Keratinocyte (primary cell): ENCODE data around the gene JPT2. TPM values are rescaled to one million over a fixed set of nuclear protein-coding genes. Genes with fewer than 3 reads are reported as not detected.

Experiments used
- DNase-seq: peaks from one replicate; pipeline ENCODE4 v3.0.0-alpha.2; 2011; ENCODE audit warnings: low read depth, missing footprints, low spot score
- FAIRE-seq: peaks from 2 replicates; lab custom pipeline; 2011; peaks lifted over from hg19 to GRCh38; lab: Jason Lieb, UNC
- H2AFZ ChIP-seq: 2 replicates; pipeline ENCODE4 v1.6.0; 2012; ENCODE audit warnings: low read length, control low read depth, inconsistent platforms; ENCODE audit not compliant: control insufficient read depth
- H3K27ac ChIP-seq: 2 replicates; pipeline ENCODE4 v1.5.1; 2011; ENCODE audit warnings: low read length; ENCODE audit not compliant: control insufficient read depth, insufficient read depth
- H3K27me3 ChIP-seq: 3 replicates; pipeline ENCODE4 v1.6.0; 2011; ENCODE audit warnings: low read length; ENCODE audit not compliant: control insufficient read depth, insufficient read depth; ENCODE audit errors: extremely low read depth
- H3K36me3 ChIP-seq, 2 experiments: 2 replicates in 1 of 2; 3 replicates in 1 of 2; pipeline ENCODE4 v1.5.1; 2011; ENCODE audit warnings: low read length in 2 of 2, mild to moderate bottlenecking in 1 of 2; ENCODE audit not compliant: control insufficient read depth in 2 of 2, insufficient read depth in 2 of 2; ENCODE audit errors: extremely low read depth in 1 of 2
- H3K4me1 ChIP-seq: 3 replicates; pipeline ENCODE4 v1.5.1; 2011; ENCODE audit warnings: low read length; ENCODE audit not compliant: control insufficient read depth, insufficient read depth; ENCODE audit errors: extremely low read depth
- H3K4me2 ChIP-seq: 3 replicates; pipeline ENCODE4 v1.6.0; 2011; ENCODE audit warnings: low read depth, low read length; ENCODE audit not compliant: control insufficient read depth, insufficient read depth; ENCODE audit errors: extremely low read depth
- H3K4me3 ChIP-seq, 3 experiments: fragments of 200-600 bp in 1 of 3; sonication (generic) in 1 of 3; 2 replicates in 2 of 3; 3 replicates in 1 of 3; pipeline ENCODE4 v1.5.1; 2011 to 2016; ENCODE audit warnings: low read length in 3 of 3, mild to moderate bottlenecking in 3 of 3, control low read depth in 2 of 3, inconsistent platforms in 1 of 3, low read depth in 1 of 3, mixed read lengths in 1 of 3, mixed run types in 1 of 3, moderate library complexity in 1 of 3; ENCODE audit not compliant: control insufficient read depth in 2 of 3, insufficient read depth in 2 of 3; ENCODE audit errors: extremely low read depth in 1 of 3
- H3K79me2 ChIP-seq: 2 replicates; pipeline ENCODE4 v1.6.0; 2012; ENCODE audit warnings: low read length; ENCODE audit not compliant: control insufficient read depth, insufficient read depth
- H3K9ac ChIP-seq: 3 replicates; pipeline ENCODE4 v1.6.0; 2011; ENCODE audit warnings: low read length; ENCODE audit not compliant: control insufficient read depth, insufficient read depth; ENCODE audit errors: extremely low read depth
- H3K9me1 ChIP-seq: 3 replicates; pipeline ENCODE4 v1.6.0; 2011; ENCODE audit warnings: low read length; ENCODE audit not compliant: control insufficient read depth, insufficient read depth; ENCODE audit errors: extremely low read depth
- H3K9me3 ChIP-seq: 2 replicates; pipeline ENCODE4 v1.5.1; 2012; ENCODE audit warnings: low read depth, low read length; ENCODE audit not compliant: control insufficient read depth
- H4K20me1 ChIP-seq: 3 replicates; pipeline ENCODE4 v1.6.0; 2011; ENCODE audit warnings: low read length; ENCODE audit not compliant: control insufficient read depth, insufficient read depth; ENCODE audit errors: extremely low read depth
- CTCF ChIP-seq, 3 experiments: IDR thresholded peaks in 1 of 3; conservative IDR thresholded peaks in 1 of 3; optimal IDR thresholded peaks in 1 of 3; 2 replicates in 2 of 3; 3 replicates in 1 of 3; pipeline versions ENCODE3 to v1.5.1; 2011; ENCODE audit warnings: low read length in 3 of 3, mild to moderate bottlenecking in 3 of 3, moderate library complexity in 2 of 3, control low read depth in 1 of 3, inconsistent platforms in 1 of 3; ENCODE audit not compliant: insufficient read depth in 2 of 3; ENCODE audit errors: extremely low read depth in 1 of 3
- EZH2 ChIP-seq: IDR thresholded peaks from one replicate; pipeline ENCODE4 v1.6.1; 2012; ENCODE audit warnings: inconsistent platforms, mild to moderate bottlenecking, low read length, moderate library complexity
- dilution Hi-C: fragments of 300-500 bp; cut with MboI; formaldehyde crosslinking; loops from one replicate; pipeline ENCODE4 v1.7.0; 2020; ENCODE audit warnings: low sequenced_read_pairs; ENCODE audit not compliant: extremely low pct_ligation_motif_present
- polyA plus RNA-seq, 5 experiments: library from polyadenylated mRNA; depleted of rRNA in 3 of 5; stranded (reverse) in 3 of 5; stranded (forward) in 1 of 5; unstranded in 1 of 5; fragments of >200 nt; gene quantifications; 1 replicate in 1 of 5; 2 replicates in 3 of 5; 3 replicates in 1 of 5; pipeline versions ENCODE4 v1.2.1 to v1.2.3, GENCODE V29; 2011 to 2012; ENCODE audit warnings: missing spikeins in 2 of 5, low read depth in 1 of 5, low replicate concordance in 1 of 5

JPT2 gene
- polyA plus RNA-seq, 1 donor (not counting 4 experiments of a cell fraction or from before 2014, with no cell fraction given) = 166 TPM

DNA sequence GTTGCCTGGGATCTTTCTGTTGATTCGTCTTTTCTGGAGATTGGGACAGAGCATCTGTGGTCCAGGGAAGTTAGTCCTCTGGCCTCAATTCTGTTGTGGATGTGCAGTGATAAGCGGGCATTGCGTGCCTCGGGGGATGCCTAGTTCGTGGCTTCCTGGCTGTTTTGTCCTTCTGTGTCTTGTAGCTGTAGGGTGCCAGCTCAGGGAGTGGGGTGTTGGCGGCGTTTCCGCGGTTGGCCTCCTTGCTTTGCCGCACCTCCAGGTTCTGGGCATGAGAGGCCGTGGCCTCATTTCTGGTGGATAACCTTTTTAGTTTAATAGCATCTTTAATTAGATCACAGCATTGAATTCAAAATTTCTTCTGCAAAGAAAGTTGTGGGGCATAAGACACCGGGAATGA, 1.4 kb upstream of the JPT2 start:
- no peak overlapping the region for H3K27ac ChIP-seq
- no peak overlapping the region for H3K9ac ChIP-seq
- peaks cover 3% of the 10 kb centered on the region for H4K20me1 ChIP-seq
- no peak overlapping the region for H3K4me2 ChIP-seq
- no peak for DNase-seq
- H3K4me1 ChIP-seq = peaks cover 29% of the 10 kb centered on the region
- no peak overlapping the region for H2AFZ ChIP-seq
- TF ChIP-seq EZH2 = no peak
- TF ChIP-seq CTCF (optimal IDR thresholded peaks at IDR 0.05 in 1 of 3, IDR thresholded peaks at IDR 0.05 in 1 of 3, conservative IDR thresholded peaks at IDR 0.05 in 1 of 3; ENCODE audit: extremely low read depth in 1 of 3, insufficient read depth in 2 of 3, low read length in 3 of 3) = no peak
- H3K36me3 ChIP-seq = peaks cover 21 to 31% of the 10 kb centered on the region in 2 experiments
- no peaks in the 10 kb centered on the region for H3K9me3 ChIP-seq
- no peaks in the 10 kb centered on the region for H3K9me1 ChIP-seq
- peaks cover 33% of the 10 kb centered on the region for H3K79me2 ChIP-seq
- H3K27me3 ChIP-seq = no peaks in the 10 kb centered on the region
- FAIRE-seq = no peak
- dilution Hi-C loops = no loop called here
- H3K4me3 ChIP-seq = no peak overlapping the region

- Histone ChIP-seq H3K9me1 (no peaks in the 10 kb centered on the region), H3K9ac (no peak overlapping the region), H3K27ac (no peak overlapping the region), H3K79me2 (peaks cover 39% of the 10 kb centered on the region), H3K4me1 (peaks cover 33% of the 10 kb centered on the region), H4K20me1 (peaks cover 3% of the 10 kb centered on the region), H3K4me3 (peak overlapping the region in 1 of 3 experiments; percentile 31), H3K9me3 (no peaks in the 10 kb centered on the region), H3K4me2 (peak overlapping the region; percentile 83), H3K36me3 (peaks cover 18 to 28% of the 10 kb centered on the region in 2 experiments), H3K27me3 (no peaks in the 10 kb centered on the region), H2AFZ (no peak overlapping the region)
- DNase-seq (no peak), FAIRE-seq (no peak)
- dilution Hi-C loops = no loop called here
- TF ChIP-seq EZH2 (no peak), CTCF (optimal IDR thresholded peaks at IDR 0.05 in 1 of 3, IDR thresholded peaks at IDR 0.05 in 1 of 3, conservative IDR thresholded peaks at IDR 0.05 in 1 of 3; ENCODE audit: extremely low read depth in 1 of 3, insufficient read depth in 2 of 3, low read length in 3 of 3) (no peak)
Observed at GRCh38 chr16:1677339-1677738, 740 bp upstream of the JPT2 start.
